SJSA1 (cell line): ENCODE measurements around the gene MAPKAP1. TPM values are rescaled to one million over a fixed set of nuclear protein-coding genes. Genes with fewer than 3 reads are reported as not detected.
A peak's percentile ranks its signal among the peaks of the same experiment; 100 is the strongest.

ENCODE experiments used
- DNase-seq, 2 experiments: peaks; one replicate each; pipeline ENCODE4 v3.0.0-alpha.2; 2015 to 2020; ENCODE audit warnings: low spot score in 2 of 2, low read depth in 1 of 2
- H3K27ac ChIP-seq: fragments of 250-450 bp; sonication (Bioruptor Pico); 2 replicates; pipeline ENCODE4 v1.5.1; 2020; ENCODE audit warnings: mild to moderate bottlenecking, moderate library complexity
- H3K27me3 ChIP-seq: fragments of 250-450 bp; sonication (Bioruptor Pico); replicated peaks from 2 replicates; pipeline ENCODE4 v1.5.1; 2020; ENCODE audit warnings: mild to moderate bottlenecking, moderate library complexity
- H3K36me3 ChIP-seq: fragments of 250-450 bp; sonication (Bioruptor Pico); 2 replicates; pipeline ENCODE4 v1.5.1; 2020; ENCODE audit warnings: mild to moderate bottlenecking
- H3K4me1 ChIP-seq: fragments of 250-450 bp; sonication (Bioruptor Pico); replicated peaks from 2 replicates; pipeline ENCODE4 v1.6.1; 2021; ENCODE audit warnings: mild to moderate bottlenecking
- H3K4me3 ChIP-seq: fragments of 250-450 bp; sonication (Bioruptor Pico); 2 replicates; pipeline ENCODE4 v1.5.1; 2020; ENCODE audit warnings: mild to moderate bottlenecking
- H3K9me3 ChIP-seq: fragments of 250-450 bp; sonication (Bioruptor Pico); replicated peaks from 2 replicates; pipeline ENCODE4 v1.5.1; 2020; ENCODE audit warnings: mild to moderate bottlenecking
- total RNA-seq: library from RNA; depleted of rRNA; stranded (reverse); fragments of >200 nt; shearing (Covaris generic); gene quantifications from 2 replicates; pipeline ENCODE4 v1.2.3, GENCODE V29; 2014

Gene MAPKAP1
- total RNA-seq, 1 experiment from 2014 or later = 76.2 TPM

- H3K4me3 ChIP-seq = no peak overlapping the region
- 0 out of 2 replicates have a peak, but pooled peaks cover 4% of the 10 kb centered on the region for H3K36me3 ChIP-seq
- no peak for DNase-seq
- H3K27me3 ChIP-seq = no peaks in the 10 kb centered on the region
- H3K9me3 ChIP-seq = no peaks in the 10 kb centered on the region
- peaks cover under 1% of the 10 kb centered on the region; the same call in 1 of the 2 replicates for H3K4me1 ChIP-seq
- no peak overlapping the region for H3K27ac ChIP-seq
Measured at GRCh38 chr9:125561509-125562148, 145.4 kb downstream of the MAPKAP1 start.

- Histone ChIP-seq H3K27ac (no peak overlapping the region), H3K9me3 (no peaks in the 10 kb centered on the region), H3K4me3 (no peak overlapping the region), H3K27me3 (no peaks in the 10 kb centered on the region), H3K36me3 (0 out of 2 replicates have a peak, but pooled peaks cover 4% of the 10 kb centered on the region), H3K4me1 (peaks cover 16% of the 10 kb centered on the region)
- DNase-seq = no peak
Measured at GRCh38 chr9:125559894-125560293, 147.1 kb downstream of the MAPKAP1 start.

GRCh38 chr9:125559194-125559593 lies 147.8 kb downstream of the MAPKAP1 start:
- Histone ChIP-seq H3K9me3 (no peaks in the 10 kb centered on the region), H3K27ac (no peak overlapping the region)

GRCh38 chr9:125558453-125559092 lies 148.4 kb downstream of the MAPKAP1 start:
- H3K27me3 ChIP-seq = no peaks in the 10 kb centered on the region
- peak; percentile 59 for DNase-seq
- H3K36me3 ChIP-seq = 0 out of 2 replicates have a peak, but pooled peaks cover 4% of the 10 kb centered on the region
- no peaks in the 10 kb centered on the region for H3K9me3 ChIP-seq
- H3K4me3 ChIP-seq = no peak overlapping the region
- H3K4me1 ChIP-seq = peaks cover 21% of the 10 kb centered on the region
- no peak overlapping the region for H3K27ac ChIP-seq

More at GRCh38 chr9:125559194-125559593, 147.8 kb downstream of the MAPKAP1 start:
- Histone ChIP-seq H3K36me3 (0 out of 2 replicates have a peak, but pooled peaks cover 4% of the 10 kb centered on the region), H3K27me3 (no peaks in the 10 kb centered on the region), H3K4me3 (no peak overlapping the region), H3K4me1 (peaks cover 19% of the 10 kb centered on the region)
- no peak for DNase-seq

GRCh38 chr9:125556046-125556721 lies 150.8 kb downstream of the MAPKAP1 start:
- H3K4me3 ChIP-seq = no peak overlapping the region
- H3K36me3 ChIP-seq = 0 out of 2 replicates have a peak, but pooled peaks cover 4% of the 10 kb centered on the region
- no peaks in the 10 kb centered on the region for H3K9me3 ChIP-seq
- no peaks in the 10 kb centered on the region for H3K27me3 ChIP-seq
- H3K4me1 ChIP-seq = peaks cover 21% of the 10 kb centered on the region
- DNase-seq = peak; percentile 36 to 46
- no peak overlapping the region for H3K27ac ChIP-seq

GRCh38 chr9:125554726-125555125 lies 152.3 kb downstream of the MAPKAP1 start:
- Histone ChIP-seq H3K27me3 (no peaks in the 10 kb centered on the region), H3K27ac (no peak overlapping the region), H3K9me3 (no peaks in the 10 kb centered on the region), H3K4me1 (peaks cover 29% of the 10 kb centered on the region), H3K4me3 (no peak overlapping the region), H3K36me3 (0 out of 2 replicates have a peak, but pooled peaks cover 4% of the 10 kb centered on the region)
- DNase-seq = no peak

GRCh38 chr9:125551781-125552180 lies 155.2 kb downstream of the MAPKAP1 start:
- DNase-seq = no peak
- Histone ChIP-seq H3K27ac (no peak overlapping the region), H3K27me3 (no peaks in the 10 kb centered on the region), H3K4me3 (no peak overlapping the region), H3K9me3 (no peaks in the 10 kb centered on the region), H3K36me3 (0 out of 2 replicates have a peak, but pooled peaks cover 5% of the 10 kb centered on the region), H3K4me1 (peaks cover 29% of the 10 kb centered on the region)

GRCh38 chr9:125549891-125550885 lies 156.8 kb downstream of the MAPKAP1 start:
- Histone ChIP-seq H3K4me1 (peaks cover 16% of the 10 kb centered on the region), H3K4me3 (no peak overlapping the region), H3K27ac (no peak overlapping the region), H3K36me3 (0 out of 2 replicates have a peak, but pooled peaks cover 5% of the 10 kb centered on the region), H3K27me3 (no peaks in the 10 kb centered on the region), H3K9me3 (no peaks in the 10 kb centered on the region)
- DNase-seq = no peak

- Histone ChIP-seq H3K27ac (no peak overlapping the region), H3K4me1 (peaks cover 21% of the 10 kb centered on the region; the same call in 1 of the 2 replicates), H3K9me3 (no peaks in the 10 kb centered on the region), H3K36me3 (0 out of 2 replicates have a peak, but pooled peaks cover 5% of the 10 kb centered on the region), H3K27me3 (no peaks in the 10 kb centered on the region), H3K4me3 (no peak overlapping the region)
- DNase-seq = no peak
Measured at GRCh38 chr9:125549465-125549871, 157.5 kb downstream of the MAPKAP1 start.

GRCh38 chr9:125549039-125549438 lies 158.0 kb downstream of the MAPKAP1 start:
- no peak for DNase-seq
- H3K9me3 ChIP-seq = no peaks in the 10 kb centered on the region
- H3K4me1 ChIP-seq = peaks cover 16% of the 10 kb centered on the region; the same call in 1 of the 2 replicates
- 0 out of 2 replicates have a peak, but pooled peaks cover 5% of the 10 kb centered on the region for H3K36me3 ChIP-seq
- no peak overlapping the region for H3K4me3 ChIP-seq
- H3K27ac ChIP-seq = no peak overlapping the region
- H3K27me3 ChIP-seq = no peaks in the 10 kb centered on the region

- DNase-seq = no peak
- H3K27me3 ChIP-seq = no peaks in the 10 kb centered on the region
- H3K27ac ChIP-seq = no peak overlapping the region
- 0 out of 2 replicates have a peak, but pooled peaks cover 5% of the 10 kb centered on the region for H3K36me3 ChIP-seq
- H3K4me1 ChIP-seq = peaks cover 16% of the 10 kb centered on the region; the same call in 1 of the 2 replicates
- no peak overlapping the region for H3K4me3 ChIP-seq
- no peaks in the 10 kb centered on the region for H3K9me3 ChIP-seq
Measured at GRCh38 chr9:125548141-125548540, 158.9 kb downstream of the MAPKAP1 start.

- no peaks in the 10 kb centered on the region for H3K9me3 ChIP-seq
- H3K36me3 ChIP-seq = 0 out of 2 replicates have a peak, but pooled peaks cover 5% of the 10 kb centered on the region
- H3K27me3 ChIP-seq = no peaks in the 10 kb centered on the region
- H3K4me1 ChIP-seq = peaks cover 16% of the 10 kb centered on the region; the same call in 1 of the 2 replicates
- DNase-seq = no peak
- no peak overlapping the region for H3K27ac ChIP-seq
- H3K4me3 ChIP-seq = no peak overlapping the region
Measured at GRCh38 chr9:125547368-125547767, 159.6 kb downstream of the MAPKAP1 start.

GRCh38 chr9:125545845-125546244 lies 161.2 kb downstream of the MAPKAP1 start:
- Histone ChIP-seq H3K27ac (no peak overlapping the region), H3K36me3 (0 out of 2 replicates have a peak, but pooled peaks cover 5% of the 10 kb centered on the region), H3K27me3 (no peaks in the 10 kb centered on the region), H3K4me3 (no peak overlapping the region), H3K4me1 (peaks cover 16% of the 10 kb centered on the region; the same call in 1 of the 2 replicates), H3K9me3 (no peaks in the 10 kb centered on the region)
- DNase-seq = no peak
